Parathyroid adenoma (tissue), 2 donors: Measurements from ENCODE around the gene BSN.

Experiments used
- H2AFZ ChIP-seq: fragments of 300-600 bp; sonication (generic); one replicate; pipeline ENCODE4 v1.7.0; 2017; ENCODE audit warnings: antibody characterized with exemption, mild to moderate bottlenecking
- H3K27ac ChIP-seq: fragments of 300-600 bp; sonication (generic); one replicate; pipeline ENCODE4 v1.7.0; 2017
- H3K27me3 ChIP-seq: fragments of 300-600 bp; sonication (generic); one replicate; pipeline ENCODE4 v1.7.0; 2017; ENCODE audit warnings: low read length; ENCODE audit not compliant: control insufficient read depth, insufficient read depth
- H3K36me3 ChIP-seq: fragments of 300-600 bp; sonication (generic); one replicate; pipeline ENCODE4 v1.7.0; 2017; ENCODE audit warnings: low read length; ENCODE audit not compliant: control insufficient read depth, insufficient read depth
- H3K4me1 ChIP-seq: fragments of 300-600 bp; sonication (generic); one replicate; pipeline ENCODE4 v1.7.0; 2017; ENCODE audit warnings: control low read depth
- H3K4me2 ChIP-seq: fragments of 300-600 bp; sonication (generic); one replicate; pipeline ENCODE4 v1.7.0; 2017; ENCODE audit warnings: low read length
- H3K4me3 ChIP-seq: fragments of 300-600 bp; sonication (generic); one replicate; pipeline ENCODE4 v1.7.0; 2017; ENCODE audit warnings: low read depth, low read length
- H3K79me2 ChIP-seq: fragments of 300-600 bp; sonication (generic); one replicate; pipeline ENCODE4 v1.7.0; 2017; ENCODE audit warnings: control low read depth
- H3K9ac ChIP-seq: fragments of 300-600 bp; sonication (generic); one replicate; pipeline ENCODE4 v1.7.0; 2017; ENCODE audit warnings: mild to moderate bottlenecking
- H3K9me3 ChIP-seq: fragments of 300-600 bp; sonication (generic); one replicate; pipeline ENCODE4 v1.7.0; 2017; ENCODE audit warnings: low read length; ENCODE audit not compliant: control insufficient read depth
- TF ChIP-seq, protein P1 (sequence below): fragments of 300-600 bp; sonication (generic); IDR thresholded peaks from one replicate; pipeline ENCODE4 v1.7.0; 2017; ENCODE audit warnings: antibody characterized with exemption, mild to moderate bottlenecking
- donor health status: primary hyperparathyroidism.

The BSN gene

DNA sequence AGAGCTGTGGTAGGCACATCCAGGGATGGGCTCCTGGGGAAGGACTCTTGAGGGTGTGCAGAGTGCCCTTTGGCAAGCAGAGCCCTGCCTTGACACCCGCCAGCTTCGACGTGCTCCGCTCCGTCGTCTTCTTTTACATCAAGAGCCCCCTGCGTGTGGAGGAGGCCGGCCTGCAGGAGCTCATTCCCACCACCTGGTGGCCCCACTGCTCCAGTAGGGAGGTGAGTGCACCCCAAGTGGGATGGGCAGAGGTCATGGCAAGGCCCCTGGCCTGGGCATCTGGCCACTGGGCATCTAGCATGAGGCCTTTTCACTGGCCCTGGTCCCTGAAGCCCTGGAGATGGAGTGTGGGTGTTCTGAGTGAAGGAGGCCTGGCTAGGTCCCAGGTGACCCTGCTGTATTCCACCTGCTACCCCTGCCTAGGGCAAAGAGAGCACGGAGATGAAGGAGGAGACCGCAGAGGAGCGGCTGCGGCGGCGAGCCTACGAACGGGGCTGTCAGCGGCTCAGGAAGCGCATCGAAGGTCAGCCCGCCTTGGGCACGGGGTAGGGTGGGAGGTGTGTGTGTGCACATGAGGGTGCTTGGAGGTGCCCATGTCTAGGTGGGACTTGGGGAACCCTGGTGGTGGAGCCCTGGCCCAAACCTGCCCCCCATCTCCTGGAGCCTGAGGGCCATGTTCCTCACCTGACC lies 147.3 kb downstream of the BSN start:
- Histone ChIP-seq H3K36me3 (no peaks in the 10 kb centered on the region), H3K4me1 (peaks cover 3% of the 10 kb centered on the region), H2AFZ (no peak overlapping the region), H3K4me3 (no peak overlapping the region), H3K27ac (no peak overlapping the region), H3K4me2 (no peak overlapping the region), H3K27me3 (no peaks in the 10 kb centered on the region), H3K9ac (no peak overlapping the region), H3K9me3 (no peaks in the 10 kb centered on the region), H3K79me2 (peaks cover 4% of the 10 kb centered on the region)
- TF ChIP-seq, protein P1, sequence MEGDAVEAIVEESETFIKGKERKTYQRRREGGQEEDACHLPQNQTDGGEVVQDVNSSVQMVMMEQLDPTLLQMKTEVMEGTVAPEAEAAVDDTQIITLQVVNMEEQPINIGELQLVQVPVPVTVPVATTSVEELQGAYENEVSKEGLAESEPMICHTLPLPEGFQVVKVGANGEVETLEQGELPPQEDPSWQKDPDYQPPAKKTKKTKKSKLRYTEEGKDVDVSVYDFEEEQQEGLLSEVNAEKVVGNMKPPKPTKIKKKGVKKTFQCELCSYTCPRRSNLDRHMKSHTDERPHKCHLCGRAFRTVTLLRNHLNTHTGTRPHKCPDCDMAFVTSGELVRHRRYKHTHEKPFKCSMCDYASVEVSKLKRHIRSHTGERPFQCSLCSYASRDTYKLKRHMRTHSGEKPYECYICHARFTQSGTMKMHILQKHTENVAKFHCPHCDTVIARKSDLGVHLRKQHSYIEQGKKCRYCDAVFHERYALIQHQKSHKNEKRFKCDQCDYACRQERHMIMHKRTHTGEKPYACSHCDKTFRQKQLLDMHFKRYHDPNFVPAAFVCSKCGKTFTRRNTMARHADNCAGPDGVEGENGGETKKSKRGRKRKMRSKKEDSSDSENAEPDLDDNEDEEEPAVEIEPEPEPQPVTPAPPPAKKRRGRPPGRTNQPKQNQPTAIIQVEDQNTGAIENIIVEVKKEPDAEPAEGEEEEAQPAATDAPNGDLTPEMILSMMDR: no peak

- H3K9me3 ChIP-seq: no peaks in the 10 kb centered on the region
- no peak overlapping the region for H2AFZ ChIP-seq
- peaks cover 3% of the 10 kb centered on the region for H3K4me1 ChIP-seq
- no peak overlapping the region for H3K27ac ChIP-seq
- peaks cover 4% of the 10 kb centered on the region for H3K79me2 ChIP-seq
- H3K4me3 ChIP-seq: no peak overlapping the region
- no peak overlapping the region for H3K4me2 ChIP-seq
- TF ChIP-seq, protein P1: no peak
- no peak overlapping the region for H3K9ac ChIP-seq
- no peaks in the 10 kb centered on the region for H3K27me3 ChIP-seq
- no peaks in the 10 kb centered on the region for H3K36me3 ChIP-seq
These were observed 148.4 kb downstream of the BSN start for GRCh38 chr3:49702672-49703071.

- peaks cover 4% of the 10 kb centered on the region for H3K79me2 ChIP-seq
- no peaks in the 10 kb centered on the region for H3K27me3 ChIP-seq
- no peak overlapping the region for H3K4me3 ChIP-seq
- H3K9ac ChIP-seq: no peak overlapping the region
- no peaks in the 10 kb centered on the region for H3K9me3 ChIP-seq
- TF ChIP-seq, protein P1: peak; percentile 84
- H3K4me1 ChIP-seq: peaks cover 3% of the 10 kb centered on the region
- H2AFZ ChIP-seq: no peak overlapping the region
- no peak overlapping the region for H3K4me2 ChIP-seq
- H3K27ac ChIP-seq: no peak overlapping the region
- H3K36me3 ChIP-seq: no peaks in the 10 kb centered on the region
These were observed 149.2 kb downstream of the BSN start for GRCh38 chr3:49703443-49703927.

GRCh38 chr3:49703956-49704355 lies 149.7 kb downstream of the BSN start:
- Histone ChIP-seq H2AFZ (no peak overlapping the region), H3K79me2 (peaks cover 4% of the 10 kb centered on the region), H3K36me3 (no peaks in the 10 kb centered on the region), H3K4me2 (no peak overlapping the region), H3K9me3 (no peaks in the 10 kb centered on the region), H3K27ac (no peak overlapping the region), H3K4me3 (no peak overlapping the region), H3K9ac (no peak overlapping the region), H3K4me1 (peaks cover 3% of the 10 kb centered on the region), H3K27me3 (no peaks in the 10 kb centered on the region)
- TF ChIP-seq, protein P1: no peak

GRCh38 chr3:49704629-49705028 lies 150.4 kb downstream of the BSN start:
- H3K9me3 ChIP-seq: no peaks in the 10 kb centered on the region
- TF ChIP-seq, protein P1: no peak
- no peaks in the 10 kb centered on the region for H3K36me3 ChIP-seq
- no peak overlapping the region for H3K9ac ChIP-seq
- no peak overlapping the region for H3K4me3 ChIP-seq
- H3K27ac ChIP-seq: no peak overlapping the region
- H2AFZ ChIP-seq: no peak overlapping the region
- H3K79me2 ChIP-seq: peaks cover 4% of the 10 kb centered on the region
- H3K27me3 ChIP-seq: no peaks in the 10 kb centered on the region
- H3K4me2 ChIP-seq: no peak overlapping the region
- peaks cover 3% of the 10 kb centered on the region for H3K4me1 ChIP-seq
